Pancreas (tissue), 10 donors: ENCODE results near the gene LRRN4CL. TPM values are rescaled to one million over a fixed set of nuclear protein-coding genes. Genes with fewer than 3 reads are reported as not detected.

Experiments
- ATAC-seq, 4 donors: fragments of 200-7000 bp; cut with Tn5 transposase; one replicate each; pipeline versions ENCODE4 v1.8.0 to v1.9.1; 2020; ENCODE audit warnings: mild to moderate bottlenecking in 4 of 4, moderate library complexity in 4 of 4
- DNase-seq, 6 donors: peaks; one replicate each; pipeline ENCODE4 v3.0.0-alpha.2; 2020
- FAIRE-seq: peaks from 2 replicates; lab custom pipeline; 2012; peaks lifted over from hg19 to GRCh38; lab: Jason Lieb, UNC
- H3K27ac ChIP-seq, 4 donors: fragments of 200-600 bp; sonication (generic); 1 replicate in 3 of 4; 2 replicates in 1 of 4; pipeline versions ENCODE4 v1.5.0 to v1.8.0; 2020
- H3K27me3 ChIP-seq, 4 donors: fragments of 200-600 bp; one replicate each; pipeline ENCODE4 v1.8.0; 2021
- H3K36me3 ChIP-seq, 3 donors: fragments of 200-600 bp; sonication (generic) in 1 of 3; one replicate each; pipeline versions ENCODE4 v1.5.0 to v1.8.0; 2020 to 2021
- H3K4me1 ChIP-seq, 3 donors: fragments of 200-600 bp; one replicate each; pipeline ENCODE4 v1.8.0; 2021
- H3K4me3 ChIP-seq, 4 donors: fragments of 200-600 bp; sonication (generic) in 2 of 4; one replicate each; pipeline versions ENCODE4 v1.5.0 to v1.8.0; 2020 to 2021
- H3K9me3 ChIP-seq, 4 donors: fragments of 200-600 bp; one replicate each; pipeline ENCODE4 v1.8.0; 2021
- WGBS, 2 donors: extraction: QIAGEN DNeasy Blood & Tissue Kit; methylation state at CpG; one replicate each; pipeline ENCODE4 v1.1.7; 2013; 5-methylcytosine and 5-hydroxymethylcytosine counted together
- intact Hi-C, 3 donors: fragments of 100-400 bp; cut with DNase I; formaldehyde crosslinking; loops; one replicate each; pipeline versions ENCODE4 v1.11.1 to v1.14.2; 2022
- polyA plus RNA-seq, 2 donors: library from polyadenylated mRNA; stranded (reverse); fragments of 200-250 nt; gene quantifications; one replicate each; pipeline ENCODE4 v1.2.3, GENCODE V29; 2013
- total RNA-seq, 6 donors: library from RNA; stranded (reverse); fragmentation: NEBNext Ultra II Directional in 4 of 6; extraction: Animal tissue kit (Norgen Biotek cat#: 25700) in 4 of 6; gene quantifications; one replicate each; pipeline versions ENCODE4 v1.2.1 to v1.2.4, GENCODE V29; 2021 to 2023
- TF ChIP-seq, protein P1 (sequence below), 4 donors: fragments of 200-600 bp; sonication (generic) in 3 of 4; IDR thresholded peaks; one replicate each; pipeline versions ENCODE4 v1.5.0 to v1.8.0; 2021; ENCODE audit warnings: antibody characterized with exemption in 4 of 4
- donor health status: healthy with polysubstance abuse.
- donor health status: DM: no; HTN: no; CAD: no; lungs with moderate emphysema.
- donor health status: DM: no; HTN: no; CAD: no.
- donor health status: control.
- donor health status: control.
- donor health status: Bipolar disorder and iron deficiency.
- donor health status: DM: yes; HTN: yes; CAD: no.
- donor health status: DM: no; HTN: no; CAD: no.
- donor health status: DM: no; HTN: no; CAD: no.
- donor health status: DM: yes; HTN: yes; CAD: no.

LRRN4CL gene
- total and polyA plus RNA-seq, 8 donors: 0.16 to 1.6 (median 0.53) TPM

DNA sequence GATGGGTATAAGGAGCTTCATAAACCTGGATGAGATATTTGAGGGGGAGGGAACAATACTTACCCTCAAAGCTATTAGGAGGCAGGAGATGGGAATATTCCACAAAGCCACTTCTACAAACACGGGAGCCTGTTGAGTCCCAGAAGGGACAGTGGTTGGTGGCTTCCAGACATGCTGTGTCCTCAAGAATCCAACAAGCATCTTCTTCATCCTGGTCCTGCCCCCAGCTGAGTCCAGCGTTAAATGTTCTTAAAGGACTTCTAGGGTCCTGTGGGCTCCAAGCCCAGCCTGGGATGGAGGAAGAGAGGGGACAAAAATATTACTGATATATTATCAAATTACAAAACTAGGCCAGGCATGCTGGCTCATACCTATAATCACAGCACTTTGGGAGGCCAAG, 21.9 kb downstream of the LRRN4CL start:
- FAIRE-seq (no peak), ATAC-seq (no peak), DNase-seq (no peak)
- H3K27me3 ChIP-seq: no peaks in the 10 kb centered on the region
- no peak overlapping the region for H3K4me3 ChIP-seq
- TF ChIP-seq, protein P1, sequence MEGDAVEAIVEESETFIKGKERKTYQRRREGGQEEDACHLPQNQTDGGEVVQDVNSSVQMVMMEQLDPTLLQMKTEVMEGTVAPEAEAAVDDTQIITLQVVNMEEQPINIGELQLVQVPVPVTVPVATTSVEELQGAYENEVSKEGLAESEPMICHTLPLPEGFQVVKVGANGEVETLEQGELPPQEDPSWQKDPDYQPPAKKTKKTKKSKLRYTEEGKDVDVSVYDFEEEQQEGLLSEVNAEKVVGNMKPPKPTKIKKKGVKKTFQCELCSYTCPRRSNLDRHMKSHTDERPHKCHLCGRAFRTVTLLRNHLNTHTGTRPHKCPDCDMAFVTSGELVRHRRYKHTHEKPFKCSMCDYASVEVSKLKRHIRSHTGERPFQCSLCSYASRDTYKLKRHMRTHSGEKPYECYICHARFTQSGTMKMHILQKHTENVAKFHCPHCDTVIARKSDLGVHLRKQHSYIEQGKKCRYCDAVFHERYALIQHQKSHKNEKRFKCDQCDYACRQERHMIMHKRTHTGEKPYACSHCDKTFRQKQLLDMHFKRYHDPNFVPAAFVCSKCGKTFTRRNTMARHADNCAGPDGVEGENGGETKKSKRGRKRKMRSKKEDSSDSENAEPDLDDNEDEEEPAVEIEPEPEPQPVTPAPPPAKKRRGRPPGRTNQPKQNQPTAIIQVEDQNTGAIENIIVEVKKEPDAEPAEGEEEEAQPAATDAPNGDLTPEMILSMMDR (IDR thresholded peaks at IDR 0.05): no peak
- no peak overlapping the region for H3K27ac ChIP-seq
- H3K4me1 ChIP-seq: peaks cover 0 to 41% (median 18%) of the 10 kb centered on the region in 3 donors
- no peaks in the 10 kb centered on the region for H3K36me3 ChIP-seq
- intact Hi-C loops: no loop called here
- H3K9me3 ChIP-seq: no peaks in the 10 kb centered on the region
- 65 to 75% methylated on average over 2 of the region's 2 CpGs for WGBS, 2 donors

DNA sequence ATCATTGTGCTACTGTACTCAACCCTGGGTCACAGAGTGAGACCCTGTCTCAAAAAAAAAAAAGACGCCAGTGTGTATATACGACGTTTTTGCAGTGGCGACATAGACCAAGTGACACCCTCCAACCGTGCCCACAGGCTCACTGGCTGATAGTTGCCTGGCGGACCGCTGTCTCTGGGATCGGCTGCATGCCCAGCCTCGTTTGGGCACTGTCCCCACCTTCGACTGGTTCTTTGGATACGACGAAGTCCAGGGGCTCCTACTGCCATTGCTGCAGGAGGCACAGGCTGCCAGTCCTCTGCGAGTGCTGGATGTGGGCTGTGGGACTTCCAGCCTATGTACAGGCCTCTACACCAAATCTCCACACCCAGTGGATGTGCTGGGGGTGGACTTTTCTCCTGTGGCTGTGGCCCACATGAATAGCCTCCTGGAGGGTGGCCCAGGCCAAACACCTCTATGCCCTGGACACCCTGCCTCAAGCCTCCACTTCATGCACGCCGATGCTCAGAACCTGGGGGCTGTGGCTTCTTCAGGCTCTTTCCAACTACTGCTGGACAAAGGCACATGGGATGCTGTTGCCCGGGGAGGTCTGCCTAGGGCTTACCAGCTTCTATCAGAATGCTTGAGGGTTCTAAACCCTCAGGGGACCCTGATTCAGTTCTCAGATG, 22.9 kb downstream of the LRRN4CL start:
- 32 to 50% methylated on average over 16 of the region's 16 CpGs for WGBS, 2 donors
- no peak for FAIRE-seq
- TF ChIP-seq, protein P1 (IDR thresholded peaks at IDR 0.05): no peak

DNA sequence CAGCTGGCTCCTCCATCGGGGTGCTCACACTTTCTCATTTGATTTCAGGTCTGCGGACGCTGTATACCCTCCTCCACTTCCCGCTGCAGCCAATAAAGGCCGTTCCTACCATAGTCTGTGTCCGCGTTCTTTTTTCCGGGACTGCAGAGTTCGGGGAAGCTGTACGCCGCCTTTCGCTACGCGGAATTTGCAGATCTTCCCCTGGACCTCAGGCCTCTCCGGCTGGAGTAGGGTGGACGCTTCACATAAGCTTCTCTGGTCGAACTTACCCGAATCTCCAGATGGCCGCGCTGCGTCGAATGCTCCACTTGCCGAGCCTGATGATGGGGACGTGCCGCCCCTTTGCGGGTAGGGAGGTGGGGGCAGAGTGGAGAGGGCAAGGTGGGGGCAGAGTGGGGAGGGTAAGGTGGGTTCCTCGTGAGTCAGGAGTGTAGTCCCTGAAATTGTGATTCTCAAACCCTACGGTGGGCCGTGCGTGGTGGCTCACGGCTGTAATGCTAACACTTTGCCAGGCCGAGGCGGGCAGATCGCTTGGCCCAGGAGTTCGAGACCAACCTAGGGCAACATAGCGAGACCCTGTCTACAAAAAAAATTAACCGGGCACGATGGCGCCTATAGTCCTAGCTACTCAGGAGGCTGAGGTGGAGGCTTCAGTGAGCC, 23.6 kb downstream of the LRRN4CL start:
- Histone ChIP-seq H3K27me3 (no peaks in the 10 kb centered on the region), H3K27ac (peak overlapping the region; percentile 51 to 84 (median 80)), H3K4me1 (peaks cover 0 to 38% (median 15%) of the 10 kb centered on the region in 3 donors), H3K9me3 (no peaks in the 10 kb centered on the region), H3K4me3 (peak overlapping the region; percentile 48 to 79 (median 72)), H3K36me3 (no peaks in the 10 kb centered on the region)
- no peak for FAIRE-seq
- peak in 5 of 6 donors; percentile 56 to 85 (median 58) for DNase-seq
- intact Hi-C loops: no loop called here
- whole genome bisulfite sequencing, 2 donors: 1 to 4% methylated on average over 39 of the region's 39 CpGs
- TF ChIP-seq, protein P1 (IDR thresholded peaks at IDR 0.05): no peak
- peak; percentile 42 to 50 (median 46) for ATAC-seq

More for the DNA sequence above, 22.9 kb downstream of the LRRN4CL start:
- intact Hi-C loops: no loop called here
- DNase-seq (peak in 1 of 6 donors; percentile 40), ATAC-seq (no peak)
- no peaks in the 10 kb centered on the region for H3K27me3 ChIP-seq
- H3K27ac ChIP-seq: peak overlapping the region; percentile 51 to 84 (median 80)
- H3K9me3 ChIP-seq: no peaks in the 10 kb centered on the region
- H3K36me3 ChIP-seq: no peaks in the 10 kb centered on the region
- H3K4me1 ChIP-seq: peaks cover 0 to 40% (median 18%) of the 10 kb centered on the region in 3 donors
- H3K4me3 ChIP-seq: peak overlapping the region; percentile 48 to 79 (median 72)

DNA sequence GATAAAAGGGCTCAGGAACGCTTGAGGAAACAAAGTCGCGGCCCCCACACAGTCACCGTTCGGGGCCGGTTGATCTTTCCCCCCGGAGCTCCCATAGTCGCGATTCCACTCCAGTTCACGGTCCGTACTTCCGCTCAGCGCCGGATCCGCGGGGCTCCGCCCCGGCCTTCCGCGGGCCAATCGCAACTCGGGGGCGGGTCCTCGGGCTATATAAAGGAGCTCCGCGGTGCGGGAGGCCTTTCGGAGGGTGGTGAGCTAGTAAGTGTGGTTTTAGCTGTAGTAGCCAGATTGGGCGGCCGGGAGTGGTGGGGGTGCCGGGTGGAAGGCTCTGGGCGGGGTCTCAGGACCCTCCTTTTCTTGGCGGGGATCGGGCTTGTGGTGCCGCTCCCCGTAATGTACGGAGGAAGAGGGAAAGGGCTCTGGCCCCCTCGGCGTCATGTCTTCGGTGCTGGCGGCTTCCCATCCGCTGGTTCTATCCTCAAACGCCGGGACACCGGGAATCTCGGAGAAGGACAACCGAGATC, 24.2 kb downstream of the LRRN4CL start, which contains the start of the genes C11orf98 and CSKMT:
Gene C11orf98 (minus strand): TSS at position 136 of the 524 bp plus-strand sequence. CDS start 41 bp downstream, at position 95.
Gene CSKMT (plus strand): TSS at position 238 of the 524 bp plus-strand sequence. CDS start 568 bp downstream, outside the sequence.
- WGBS, 2 donors: 0 to 1% methylated on average over 42 to 47 of the region's 47 CpGs
- H3K4me3 ChIP-seq: peak within 1 kb of the TSS; percentile 48 to 79 (median 72)
- no peaks in the 10 kb centered on the region for H3K9me3 ChIP-seq
- FAIRE-seq: no peak
- ATAC-seq: peak; percentile 94 to 98 (median 96)
- H3K4me1 ChIP-seq: peaks cover 0 to 32% (median 12%) of the 10 kb centered on the region in 3 donors
- intact Hi-C loops: no loop called here
- TF ChIP-seq, protein P1 (IDR thresholded peaks at IDR 0.05): no peak
- H3K27me3 ChIP-seq: no peaks in the 10 kb centered on the region
- peak within 1 kb of the TSS; percentile 51 to 84 (median 80) for H3K27ac ChIP-seq
- H3K36me3 ChIP-seq: no peaks in the 10 kb centered on the region
- DNase-seq: peak; percentile 92 to 98 (median 96)
